ENCODE data around the gene SYNC. TPM values are rescaled to one million over a fixed set of nuclear protein-coding genes. Genes with fewer than 3 reads are reported as not detected.
"Not testable (repeated sequence)": the region's sequence is repeated elsewhere in the genome, so short reads cannot be mapped to it uniquely, and the experiment has no call there.

The SYNC gene
- total RNA-seq, 1 donor: 139 TPM

DNA sequence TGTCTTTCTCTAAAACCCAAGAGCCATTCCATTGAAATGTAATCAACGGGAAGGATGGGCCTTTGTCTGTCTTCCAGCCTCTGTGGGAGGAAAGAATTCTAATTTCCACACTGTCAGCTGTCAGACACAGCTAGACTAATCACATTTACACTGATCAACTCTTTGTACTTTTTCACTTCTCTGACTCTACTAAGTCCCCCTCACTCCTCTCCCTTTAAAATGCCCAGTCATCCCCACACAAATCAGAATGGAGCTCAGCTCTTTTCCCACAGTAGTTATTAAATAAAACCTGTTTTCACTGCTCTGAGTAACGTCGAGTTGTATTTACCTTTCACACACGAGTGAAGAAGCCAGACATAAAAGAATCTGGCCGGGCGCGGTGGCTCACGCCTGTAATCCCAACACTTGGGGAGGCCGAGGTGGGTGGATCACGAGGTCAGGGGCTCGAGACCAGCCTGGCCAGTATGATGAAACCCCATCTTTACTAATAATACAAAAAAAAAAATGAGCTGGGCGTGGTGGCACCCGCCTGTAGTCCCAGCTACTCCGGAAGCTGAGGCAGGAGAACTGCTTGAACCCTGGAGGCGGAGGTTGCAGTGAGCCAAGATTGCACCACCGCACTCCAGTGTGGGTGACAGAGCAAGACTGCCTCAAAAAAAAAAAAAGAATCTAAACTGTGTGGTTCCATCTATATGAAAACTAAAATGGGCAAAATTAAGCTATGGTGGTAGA is 65.5 kb downstream of the SYNC start:
- H3K4me3 ChIP-seq (ENCODE audit: insufficient read depth, low read length): no peak overlapping the region
- no peaks in the 10 kb centered on the region for H3K4me1 ChIP-seq (ENCODE audit: insufficient read depth, low read length)
- H3K27ac ChIP-seq (ENCODE audit: low read depth, low read length): no peak overlapping the region
- peaks cover 45% of the 10 kb centered on the region for H3K79me2 ChIP-seq (ENCODE audit: insufficient read depth, low read length)
- H3K9me3 ChIP-seq (ENCODE audit: low read depth, low read length): no peaks in the 10 kb centered on the region
- no peaks in the 10 kb centered on the region for H3K27me3 ChIP-seq (ENCODE audit: insufficient read depth, low read length)
- no peak overlapping the region for H3K4me2 ChIP-seq (ENCODE audit: insufficient read depth, low read length)
- no peak for DNase-seq (ENCODE audit: insufficient read length, low spot score, missing footprints)
- H3K36me3 ChIP-seq (ENCODE audit: insufficient read depth, low read length): peaks cover 13% of the 10 kb centered on the region
- H2AFZ ChIP-seq (ENCODE audit: low read length): no peak overlapping the region
- TF ChIP-seq, protein P1, sequence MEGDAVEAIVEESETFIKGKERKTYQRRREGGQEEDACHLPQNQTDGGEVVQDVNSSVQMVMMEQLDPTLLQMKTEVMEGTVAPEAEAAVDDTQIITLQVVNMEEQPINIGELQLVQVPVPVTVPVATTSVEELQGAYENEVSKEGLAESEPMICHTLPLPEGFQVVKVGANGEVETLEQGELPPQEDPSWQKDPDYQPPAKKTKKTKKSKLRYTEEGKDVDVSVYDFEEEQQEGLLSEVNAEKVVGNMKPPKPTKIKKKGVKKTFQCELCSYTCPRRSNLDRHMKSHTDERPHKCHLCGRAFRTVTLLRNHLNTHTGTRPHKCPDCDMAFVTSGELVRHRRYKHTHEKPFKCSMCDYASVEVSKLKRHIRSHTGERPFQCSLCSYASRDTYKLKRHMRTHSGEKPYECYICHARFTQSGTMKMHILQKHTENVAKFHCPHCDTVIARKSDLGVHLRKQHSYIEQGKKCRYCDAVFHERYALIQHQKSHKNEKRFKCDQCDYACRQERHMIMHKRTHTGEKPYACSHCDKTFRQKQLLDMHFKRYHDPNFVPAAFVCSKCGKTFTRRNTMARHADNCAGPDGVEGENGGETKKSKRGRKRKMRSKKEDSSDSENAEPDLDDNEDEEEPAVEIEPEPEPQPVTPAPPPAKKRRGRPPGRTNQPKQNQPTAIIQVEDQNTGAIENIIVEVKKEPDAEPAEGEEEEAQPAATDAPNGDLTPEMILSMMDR (IDR thresholded peaks at IDR 0.05; ENCODE audit: extremely low read depth, low read depth, low read length): no peak
- H4K20me1 ChIP-seq (ENCODE audit: insufficient read depth, low read length): no peaks in the 10 kb centered on the region

DNA sequence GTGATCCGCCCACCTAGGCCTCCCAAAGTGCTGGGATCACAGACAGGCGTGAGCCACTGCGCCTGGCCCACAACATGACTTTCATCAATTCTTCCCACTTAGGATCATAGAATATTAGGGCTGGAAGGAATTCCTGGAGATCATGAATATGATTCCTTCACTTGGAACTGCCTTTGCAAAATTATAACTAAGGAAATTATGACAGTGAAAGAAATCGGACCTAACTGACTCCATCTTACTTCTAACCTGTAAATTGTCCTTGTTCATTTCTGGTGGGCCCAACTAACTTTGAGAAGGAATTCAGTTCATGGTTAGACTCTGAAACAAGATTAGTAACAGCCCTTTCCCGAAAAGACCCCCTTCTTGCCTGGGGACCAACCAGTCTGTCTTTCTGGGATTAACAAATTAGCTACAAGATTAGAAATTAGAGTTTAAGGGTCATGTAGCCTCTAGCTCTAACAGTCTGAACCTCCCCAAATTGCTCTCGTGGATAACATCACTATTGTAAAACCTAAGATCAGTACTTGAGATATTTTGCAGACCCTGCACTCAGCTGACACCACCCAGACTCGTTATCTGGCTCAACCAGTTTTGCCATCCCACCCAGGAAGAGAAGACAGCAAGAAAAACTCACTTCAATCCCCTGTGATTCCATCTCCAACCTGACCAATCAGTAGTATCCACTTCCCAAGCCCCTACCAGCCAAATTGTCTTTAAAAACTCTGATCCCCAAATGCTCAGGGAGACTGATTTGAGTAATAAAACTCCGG is 66.9 kb downstream of the SYNC start:
- no peak for DNase-seq (ENCODE audit: insufficient read length, low spot score, missing footprints)
- Histone ChIP-seq H3K27ac (ENCODE audit: low read depth, low read length) (no peak overlapping the region), H3K4me2 (ENCODE audit: insufficient read depth, low read length) (no peak overlapping the region), H3K4me1 (ENCODE audit: insufficient read depth, low read length) (no peaks in the 10 kb centered on the region), H4K20me1 (ENCODE audit: insufficient read depth, low read length) (no peaks in the 10 kb centered on the region), H2AFZ (ENCODE audit: low read length) (no peak overlapping the region), H3K79me2 (ENCODE audit: insufficient read depth, low read length) (peaks cover 38% of the 10 kb centered on the region), H3K27me3 (ENCODE audit: insufficient read depth, low read length) (no peaks in the 10 kb centered on the region), H3K36me3 (ENCODE audit: insufficient read depth, low read length) (peaks cover 16% of the 10 kb centered on the region), H3K9me3 (ENCODE audit: low read depth, low read length) (no peaks in the 10 kb centered on the region), H3K4me3 (ENCODE audit: insufficient read depth, low read length) (no peak overlapping the region)
- TF ChIP-seq, protein P1 (IDR thresholded peaks at IDR 0.05; ENCODE audit: extremely low read depth, low read depth, low read length): no peak

DNA sequence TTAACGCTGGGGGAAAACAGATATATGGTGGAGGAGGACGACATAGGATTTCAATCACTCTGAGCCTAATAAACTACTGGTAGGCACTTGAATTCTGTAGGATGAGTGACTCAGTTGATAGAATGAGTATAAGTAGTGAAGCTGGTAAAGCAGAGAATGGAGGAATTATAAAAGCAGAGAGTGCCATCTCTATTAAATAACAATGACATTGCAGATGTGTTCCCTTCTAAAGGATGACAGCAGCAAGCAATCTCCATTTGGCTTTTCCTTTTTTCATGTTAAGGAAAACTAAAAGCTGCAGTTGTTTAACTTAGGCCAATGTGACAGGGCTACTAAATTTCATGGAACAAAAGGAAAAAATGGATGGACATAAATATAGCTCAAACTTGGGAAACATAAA is 69.7 kb downstream of the SYNC start:
- H4K20me1 ChIP-seq (ENCODE audit: insufficient read depth, low read length): no peaks in the 10 kb centered on the region
- H3K27me3 ChIP-seq (ENCODE audit: insufficient read depth, low read length): no peaks in the 10 kb centered on the region
- no peaks in the 10 kb centered on the region for H3K4me1 ChIP-seq (ENCODE audit: insufficient read depth, low read length)
- H3K79me2 ChIP-seq (ENCODE audit: insufficient read depth, low read length): peaks cover 26% of the 10 kb centered on the region
- H3K9me3 ChIP-seq (ENCODE audit: low read depth, low read length): no peaks in the 10 kb centered on the region
- TF ChIP-seq, protein P1 (IDR thresholded peaks at IDR 0.05; ENCODE audit: extremely low read depth, low read depth, low read length): no peak
- DNase-seq (ENCODE audit: insufficient read length, low spot score, missing footprints): no peak
- H3K4me2 ChIP-seq (ENCODE audit: insufficient read depth, low read length): no peak overlapping the region
- H3K27ac ChIP-seq (ENCODE audit: low read depth, low read length): no peak overlapping the region
- peaks cover 16% of the 10 kb centered on the region for H3K36me3 ChIP-seq (ENCODE audit: insufficient read depth, low read length)
- H2AFZ ChIP-seq (ENCODE audit: low read length): no peak overlapping the region
- no peak overlapping the region for H3K4me3 ChIP-seq (ENCODE audit: insufficient read depth, low read length)

DNA sequence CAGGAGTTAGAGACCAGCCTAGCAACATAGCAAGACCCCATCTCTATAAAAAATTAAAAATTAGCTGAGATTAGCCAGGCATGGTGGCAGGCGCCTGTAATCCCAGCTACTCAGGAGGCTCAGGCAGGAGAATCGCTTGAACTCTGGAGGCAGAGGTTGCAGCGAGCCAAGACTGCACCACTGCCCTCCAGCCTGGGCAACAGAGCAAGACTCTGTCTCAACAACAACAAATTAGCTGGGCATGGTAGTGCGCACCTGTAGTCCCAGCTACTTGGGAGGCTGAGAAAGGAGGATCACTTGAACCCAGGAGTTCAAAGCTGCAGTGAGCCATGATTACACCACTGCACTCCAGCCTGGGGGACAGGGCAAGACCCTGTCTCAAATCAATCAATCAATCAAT is 72.4 kb downstream of the SYNC start:
- H3K4me1 ChIP-seq (ENCODE audit: insufficient read depth, low read length); H3K4me3 ChIP-seq (ENCODE audit: insufficient read depth, low read length); H4K20me1 ChIP-seq (ENCODE audit: insufficient read depth, low read length); H3K4me2 ChIP-seq (ENCODE audit: insufficient read depth, low read length); H3K9me3 ChIP-seq (ENCODE audit: low read depth, low read length); H3K27me3 ChIP-seq (ENCODE audit: insufficient read depth, low read length); H2AFZ ChIP-seq (ENCODE audit: low read length); H3K27ac ChIP-seq (ENCODE audit: low read depth, low read length); DNase-seq (ENCODE audit: insufficient read length, low spot score, missing footprints); H3K79me2 ChIP-seq (ENCODE audit: insufficient read depth, low read length): not testable (repeated sequence)
- peaks cover 16% of the 10 kb centered on the region for H3K36me3 ChIP-seq (ENCODE audit: insufficient read depth, low read length)

Small RNA genes within 50 kb of the gene (small RNA-seq; reads per million reads assigned to genes)
- not detected for gene RF00019

Other genes starting within 250 kb of the SYNC start
- gene ZBTB8B, start 237.7 kb downstream of the SYNC start, total RNA-seq: under 0.01 TPM in 2 replicates
- 9.8 and 10.6 TPM in 2 replicates for gene ZBTB8A, start 163.3 kb downstream of the SYNC start, total RNA-seq
- 27.1 and 37.3 TPM in 2 replicates for gene ZBTB8OS, start 52.2 kb downstream of the SYNC start, total RNA-seq
- 111 and 112 TPM in 2 replicates for gene RBBP4, start 51.6 kb downstream of the SYNC start, total RNA-seq
- 183 and 199 TPM in 2 replicates for gene YARS1, start 114.6 kb upstream of the SYNC start, total RNA-seq
- 42.0 and 57.2 TPM in 2 replicates for gene S100PBP, start 114.9 kb upstream of the SYNC start, total RNA-seq
- gene FNDC5, start 168.1 kb upstream of the SYNC start, total RNA-seq: 0.36 TPM in 1 of 2 replicates, not detected in the other
- not detected in 2 replicates for gene HPCA, start 183.7 kb upstream of the SYNC start, total RNA-seq
- 16.5 and 22.4 TPM in 2 replicates for gene TMEM54, start 198.6 kb upstream of the SYNC start, total RNA-seq

All from osteoblast (primary cell).